Measurements from ENCODE around the gene LEPROT.
"Not testable (repeated sequence)": the region's sequence is repeated elsewhere in the genome, so short reads cannot be mapped to it uniquely, and the experiment has no call there.

The LEPROT gene

GRCh38 chr1:65420590-65421350 lies at the start of gene LEPROT, which contains the start of gene LEPR:
LEPROT (plus strand) TSS chr1:65420668; CDS start chr1:65420725, 57 bp downstream.
LEPR (plus strand) TSS chr1:65420668; CDS start chr1:65565566, 144,898 bp downstream.
- no peak for DNase-seq (ENCODE audit: low read depth in 3 of 3, low spot score in 1 of 3)

GRCh38 chr1:65371544-65371943 lies 48.9 kb upstream of the LEPROT start:
- no peak for DNase-seq (ENCODE audit: low read depth in 3 of 3, low spot score in 1 of 3)

- DNase-seq (ENCODE audit: low read depth in 3 of 3, low spot score in 1 of 3), result no peak
These were observed 47.9 kb upstream of the LEPROT start for GRCh38 chr1:65372557-65372956.

- DNase-seq (ENCODE audit: low read depth in 3 of 3, low spot score in 1 of 3), result no peak
These were observed 42.8 kb upstream of the LEPROT start for GRCh38 chr1:65377496-65378246.

DNA sequence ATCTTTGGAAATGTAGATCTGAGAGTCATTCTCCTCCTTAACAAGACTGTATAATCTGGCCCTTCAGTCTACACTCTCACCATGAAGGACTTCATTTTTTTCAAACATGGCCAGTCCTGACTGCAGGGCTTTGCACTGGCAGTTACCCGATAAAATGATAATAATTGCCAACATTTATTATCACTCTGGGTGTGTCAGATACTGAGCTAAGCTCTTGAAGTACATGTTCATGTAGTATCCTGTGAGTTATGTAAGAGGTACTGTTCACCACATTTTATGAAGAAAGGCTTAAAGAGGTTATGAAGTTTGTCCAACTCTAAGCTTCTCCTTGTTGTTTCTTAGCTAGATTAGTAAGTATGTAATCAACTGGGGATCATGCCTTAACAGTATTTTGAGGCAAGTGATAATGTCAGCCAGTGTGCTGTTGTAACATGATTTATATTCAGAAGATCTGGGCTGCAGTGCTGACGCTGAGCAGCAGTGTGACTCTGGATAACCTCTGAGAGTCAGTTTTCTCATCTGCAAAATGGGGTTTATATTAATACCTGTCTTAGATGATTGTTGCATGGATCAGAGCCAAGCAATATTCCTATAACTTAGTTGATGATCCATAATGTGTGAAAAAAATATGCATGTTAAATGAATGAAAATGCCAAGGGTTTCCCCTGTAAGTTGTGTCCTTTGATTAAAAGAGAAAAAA lies 42.1 kb upstream of the LEPROT start:
- DNase-seq (ENCODE audit: low read depth in 3 of 3, low spot score in 1 of 3), result no peak

- not testable (repeated sequence) for DNase-seq (ENCODE audit: low read depth in 3 of 3, low spot score in 1 of 3)
These were observed 36.0 kb upstream of the LEPROT start for GRCh38 chr1:65384426-65384825.

- no peak for DNase-seq (ENCODE audit: low read depth in 3 of 3, low spot score in 1 of 3)
These were observed 34.0 kb upstream of the LEPROT start for GRCh38 chr1:65386439-65386838.

- no peak for DNase-seq (ENCODE audit: low read depth in 3 of 3, low spot score in 1 of 3)
These were observed 32.6 kb upstream of the LEPROT start for GRCh38 chr1:65387821-65388220.

- no peak for DNase-seq (ENCODE audit: low read depth in 3 of 3, low spot score in 1 of 3)
These were observed 31.4 kb upstream of the LEPROT start for GRCh38 chr1:65388908-65389695.

DNA sequence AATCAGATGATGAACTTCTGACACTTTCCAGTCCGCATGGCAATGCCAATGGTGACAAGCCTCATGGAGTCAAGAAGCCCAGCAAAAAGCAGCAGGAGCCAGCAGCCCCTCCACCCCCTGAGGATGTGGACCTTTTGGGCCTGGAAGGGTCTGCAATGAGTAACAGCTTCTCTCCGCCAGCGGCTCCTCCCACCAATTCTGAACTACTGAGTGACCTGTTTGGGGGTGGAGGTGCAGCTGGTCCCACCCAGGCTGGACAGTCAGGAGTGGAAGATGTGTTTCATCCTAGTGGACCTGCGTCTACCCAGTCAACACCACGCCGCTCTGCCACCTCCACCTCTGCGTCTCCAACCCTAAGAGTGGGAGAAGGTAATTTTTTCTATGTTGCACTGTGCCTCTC lies 28.0 kb upstream of the LEPROT start:
- DNase-seq (ENCODE audit: low read depth in 3 of 3, low spot score in 1 of 3), result no peak

- DNase-seq (ENCODE audit: low read depth in 3 of 3, low spot score in 1 of 3), result no peak
These were observed 27.1 kb upstream of the LEPROT start for GRCh38 chr1:65393347-65393746.

- no peak for DNase-seq (ENCODE audit: low read depth in 3 of 3, low spot score in 1 of 3)
These were observed 26.5 kb upstream of the LEPROT start for GRCh38 chr1:65393928-65394327.

GRCh38 chr1:65395887-65396612 lies 24.4 kb upstream of the LEPROT start:
- no peak for DNase-seq (ENCODE audit: low read depth in 3 of 3, low spot score in 1 of 3)

DNA sequence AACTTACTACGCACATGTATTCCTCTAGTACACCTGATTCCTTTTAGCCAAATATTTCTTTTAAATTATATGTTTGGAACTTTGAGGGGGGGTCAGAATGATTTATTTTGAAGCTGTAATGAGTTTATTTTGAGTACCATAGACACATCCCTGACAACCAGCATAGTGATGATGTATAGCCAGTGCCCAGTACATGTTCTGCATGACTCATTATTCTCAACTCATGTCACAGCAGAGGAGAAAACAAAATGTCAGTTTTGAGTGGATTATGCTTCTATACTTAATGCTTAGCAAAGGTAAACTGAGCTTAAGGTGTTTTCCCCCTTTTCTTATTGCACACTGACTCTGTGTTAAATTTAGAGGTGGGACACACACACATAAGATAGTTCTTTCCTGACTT lies 22.4 kb upstream of the LEPROT start:
- no peak for DNase-seq (ENCODE audit: low read depth in 3 of 3, low spot score in 1 of 3)

DNA sequence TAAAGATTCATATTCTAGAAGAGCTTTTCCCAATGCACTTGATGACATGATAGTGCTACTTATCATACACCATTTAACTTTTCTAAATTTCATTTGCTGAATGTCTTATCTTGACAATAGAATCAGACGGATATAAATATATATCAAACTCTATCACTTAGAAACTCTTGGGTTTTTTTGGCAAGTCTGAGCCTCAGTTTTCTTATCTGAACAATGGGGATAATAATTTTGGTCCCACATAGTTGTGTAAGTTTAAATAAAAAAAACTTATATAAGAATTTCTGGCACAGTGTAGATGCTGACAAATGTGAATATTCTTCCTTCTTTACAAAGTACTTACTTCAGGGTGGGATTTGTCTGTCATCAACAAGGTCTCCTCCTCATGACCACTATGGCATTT lies 21.5 kb upstream of the LEPROT start:
- DNase-seq (ENCODE audit: low read depth in 3 of 3, low spot score in 1 of 3), result no peak

- no peak for DNase-seq (ENCODE audit: low read depth in 3 of 3, low spot score in 1 of 3)
These were observed 18.9 kb upstream of the LEPROT start for GRCh38 chr1:65401612-65402011.

DNA sequence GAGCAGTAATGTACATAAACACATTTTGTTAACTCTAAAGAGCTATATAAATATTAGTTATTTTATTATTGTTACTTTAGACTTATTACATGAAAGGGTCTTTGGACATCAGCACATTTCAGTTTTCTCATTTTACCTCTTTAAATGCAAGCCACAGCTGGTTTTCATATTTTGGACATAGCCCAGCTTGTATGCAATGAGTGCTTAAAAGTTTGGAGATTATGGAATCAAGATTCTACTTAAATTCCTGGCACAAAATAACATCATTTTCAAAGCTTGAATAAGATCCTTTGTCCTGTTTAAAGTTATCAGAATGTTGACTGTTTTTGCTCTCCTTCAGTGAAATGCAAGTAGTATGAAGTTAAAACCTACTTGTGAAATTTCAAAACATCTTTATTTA lies 15.5 kb upstream of the LEPROT start:
- no peak for DNase-seq (ENCODE audit: low read depth in 3 of 3, low spot score in 1 of 3)

GRCh38 chr1:65407877-65408276 lies 12.6 kb upstream of the LEPROT start:
- no peak for DNase-seq (ENCODE audit: low read depth in 3 of 3, low spot score in 1 of 3)

DNA sequence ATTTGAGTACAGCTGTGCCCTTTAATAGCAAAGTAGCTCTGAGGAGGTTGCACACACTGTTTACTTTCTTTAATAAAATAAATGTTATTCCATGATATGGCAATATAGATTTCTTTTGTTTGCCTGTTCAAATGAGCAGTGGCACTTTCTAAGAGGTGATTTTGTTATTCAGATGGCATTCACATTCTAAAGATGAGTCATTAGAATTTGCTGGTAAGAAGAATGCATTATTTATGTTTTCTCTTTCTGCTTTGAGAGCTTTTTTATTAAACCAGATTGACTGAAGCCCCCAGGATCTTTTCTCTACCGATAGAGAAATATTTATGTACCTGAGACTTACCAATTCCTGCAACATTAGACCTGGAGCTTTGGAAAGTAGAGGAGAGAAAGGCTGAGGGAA lies 11.2 kb upstream of the LEPROT start:
- no peak for DNase-seq (ENCODE audit: low read depth in 3 of 3, low spot score in 1 of 3)

- DNase-seq (ENCODE audit: low read depth in 3 of 3, low spot score in 1 of 3), result no peak
These were observed 10.6 kb upstream of the LEPROT start for GRCh38 chr1:65409816-65410326.
